GM12875 (cell line): Measurements from ENCODE around the gene AHNAK.

ENCODE experiments used
- H3K4me3 ChIP-seq: one replicate; pipeline ENCODE4 v1.5.1; 2011; ENCODE audit warnings: low read depth, low read length, control low read depth
- TF ChIP-seq, protein P1 (sequence below): IDR thresholded peaks from 2 replicates; pipeline ENCODE4 v1.5.1; 2011; ENCODE audit warnings: low read depth, mild to moderate bottlenecking, control low read depth, inconsistent platforms, low read length, moderate library complexity, borderline replicate concordance; ENCODE audit not compliant: insufficient read depth

AHNAK gene

DNA sequence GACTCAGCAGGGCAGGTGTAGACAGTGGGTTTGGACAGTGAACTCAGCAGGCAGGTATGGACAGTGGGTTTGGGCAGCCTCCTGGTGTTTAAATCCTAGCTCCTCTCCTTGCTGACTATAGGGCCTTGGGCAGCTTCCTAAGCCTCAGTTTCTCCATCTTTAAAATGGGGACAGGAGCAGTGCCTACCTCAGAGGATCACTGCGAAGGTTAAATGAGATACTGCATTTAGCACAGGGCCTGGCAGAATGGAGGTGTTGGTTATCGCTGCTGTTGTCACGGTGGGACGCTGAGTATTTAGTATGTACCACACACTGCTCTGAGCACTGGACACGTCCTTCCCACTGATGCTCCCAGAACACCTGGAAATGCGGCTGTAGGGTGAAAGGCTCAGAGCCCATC lies 142.2 kb downstream of the AHNAK start:
- no peak overlapping the region for H3K4me3 ChIP-seq
- TF ChIP-seq, protein P1, sequence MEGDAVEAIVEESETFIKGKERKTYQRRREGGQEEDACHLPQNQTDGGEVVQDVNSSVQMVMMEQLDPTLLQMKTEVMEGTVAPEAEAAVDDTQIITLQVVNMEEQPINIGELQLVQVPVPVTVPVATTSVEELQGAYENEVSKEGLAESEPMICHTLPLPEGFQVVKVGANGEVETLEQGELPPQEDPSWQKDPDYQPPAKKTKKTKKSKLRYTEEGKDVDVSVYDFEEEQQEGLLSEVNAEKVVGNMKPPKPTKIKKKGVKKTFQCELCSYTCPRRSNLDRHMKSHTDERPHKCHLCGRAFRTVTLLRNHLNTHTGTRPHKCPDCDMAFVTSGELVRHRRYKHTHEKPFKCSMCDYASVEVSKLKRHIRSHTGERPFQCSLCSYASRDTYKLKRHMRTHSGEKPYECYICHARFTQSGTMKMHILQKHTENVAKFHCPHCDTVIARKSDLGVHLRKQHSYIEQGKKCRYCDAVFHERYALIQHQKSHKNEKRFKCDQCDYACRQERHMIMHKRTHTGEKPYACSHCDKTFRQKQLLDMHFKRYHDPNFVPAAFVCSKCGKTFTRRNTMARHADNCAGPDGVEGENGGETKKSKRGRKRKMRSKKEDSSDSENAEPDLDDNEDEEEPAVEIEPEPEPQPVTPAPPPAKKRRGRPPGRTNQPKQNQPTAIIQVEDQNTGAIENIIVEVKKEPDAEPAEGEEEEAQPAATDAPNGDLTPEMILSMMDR = no peak

DNA sequence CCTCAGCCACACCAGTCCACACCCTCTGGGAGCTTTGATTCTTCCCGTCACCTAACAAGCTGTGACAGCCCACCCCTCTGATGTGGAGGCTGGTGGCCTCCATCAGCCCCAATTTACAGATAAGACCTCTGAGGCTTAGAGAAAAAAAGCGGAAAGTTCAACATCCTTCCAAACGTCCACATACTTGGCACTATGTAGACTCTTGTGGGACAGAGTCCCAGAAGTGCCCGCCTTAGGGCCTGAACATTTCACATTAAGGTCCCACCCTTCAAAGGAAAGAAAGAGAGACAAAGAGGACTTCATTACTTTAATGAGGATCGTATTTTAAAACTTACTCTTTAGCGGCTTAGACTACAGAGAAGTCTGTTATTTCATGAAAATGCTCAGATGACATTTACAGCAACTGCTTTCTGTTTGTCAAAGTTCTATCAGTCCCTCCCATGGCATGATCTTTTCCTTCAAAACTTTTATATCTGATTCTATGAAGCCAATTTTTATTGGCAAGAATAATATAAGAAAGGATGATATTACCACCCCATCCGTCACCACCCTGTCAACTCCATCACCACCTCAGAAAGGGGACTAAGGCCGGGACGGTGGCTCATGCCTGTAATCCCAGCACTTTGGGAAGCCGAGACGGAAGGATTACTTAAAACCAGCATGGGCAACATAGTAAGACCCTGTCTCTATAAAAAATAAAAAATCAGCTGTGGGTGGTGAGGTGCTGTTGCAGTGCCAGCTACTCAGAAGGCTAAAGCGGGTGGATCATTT lies 143.5 kb downstream of the AHNAK start:
- H3K4me3 ChIP-seq = no peak overlapping the region
- TF ChIP-seq, protein P1 = no peak

DNA sequence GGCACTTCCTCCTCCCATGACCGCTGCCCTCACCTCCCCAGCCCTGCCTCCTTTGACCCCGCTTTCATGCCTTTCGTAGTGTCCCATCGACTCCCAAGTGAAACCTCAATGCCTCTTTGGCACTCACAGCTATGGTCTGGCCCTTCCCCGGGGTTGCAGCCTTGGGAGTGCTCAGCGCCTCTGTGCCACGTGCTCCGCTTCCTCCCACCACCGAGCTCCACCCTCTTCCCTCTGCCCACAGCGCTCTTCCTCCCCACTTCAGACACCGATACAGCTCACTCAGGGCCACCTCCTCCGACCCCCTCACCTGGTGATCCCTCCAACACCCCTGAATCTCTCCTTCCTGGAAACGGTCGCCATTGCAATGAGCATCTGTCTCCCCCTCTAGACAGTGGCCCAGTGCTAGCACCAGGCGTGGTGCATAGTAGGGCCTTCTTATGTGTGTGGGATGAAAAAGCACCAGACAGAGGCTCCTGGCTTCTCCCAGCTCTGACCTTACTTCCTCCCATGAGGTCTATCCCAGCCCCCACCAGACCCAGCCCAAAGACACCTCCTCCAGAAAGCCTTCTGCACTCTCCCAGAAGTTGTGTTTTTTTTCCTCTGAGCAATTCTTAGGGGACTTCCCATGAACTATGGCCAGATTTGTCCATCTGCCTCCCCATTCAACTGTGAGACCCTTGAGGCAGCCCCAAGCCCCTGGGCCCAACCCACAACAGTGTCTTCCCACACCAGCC lies 144.2 kb downstream of the AHNAK start:
- H3K4me3 ChIP-seq = no peak overlapping the region
- TF ChIP-seq, protein P1 = no peak

DNA sequence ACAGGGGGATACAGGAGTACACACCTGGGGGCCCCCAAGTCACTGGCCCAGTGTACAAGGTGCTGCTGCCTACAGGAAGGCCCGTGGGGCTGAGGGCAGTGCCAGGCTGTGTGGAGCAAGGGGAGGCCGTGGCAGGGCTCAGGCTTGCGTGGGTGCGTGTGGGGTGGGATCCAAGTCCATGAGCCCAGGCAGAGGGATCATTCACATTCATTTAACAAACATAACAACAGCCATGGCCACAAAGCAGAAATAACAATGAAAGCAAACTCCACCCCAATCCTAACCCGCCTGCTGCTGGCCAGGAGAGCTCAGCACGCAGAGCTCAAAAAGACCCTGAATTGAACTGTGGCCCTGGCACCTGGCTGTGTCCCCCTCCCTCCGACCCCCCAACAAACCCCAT lies 144.8 kb downstream of the AHNAK start:
- H3K4me3 ChIP-seq = no peak overlapping the region
- TF ChIP-seq, protein P1 = no peak

DNA sequence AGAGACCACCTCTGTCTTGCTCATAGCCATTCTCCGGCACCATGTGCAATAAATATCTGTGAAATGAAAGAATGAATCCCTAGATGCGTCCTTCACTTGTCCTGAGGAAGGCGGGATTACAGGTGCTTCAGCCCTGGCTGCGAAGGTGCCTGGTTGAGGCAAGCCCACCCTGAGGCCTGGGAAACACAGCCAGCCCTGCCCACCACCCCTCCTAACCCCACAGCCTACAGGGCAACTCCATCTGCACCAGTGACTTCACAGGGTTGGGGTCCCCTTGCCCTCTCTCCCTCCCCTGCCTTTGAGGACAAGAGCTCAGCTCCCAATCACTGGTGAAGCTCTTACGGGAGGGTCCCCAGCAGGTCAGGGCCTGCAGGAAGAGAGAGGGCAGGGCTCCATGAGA lies 145.2 kb downstream of the AHNAK start:
- TF ChIP-seq, protein P1 = no peak
- no peak overlapping the region for H3K4me3 ChIP-seq

DNA sequence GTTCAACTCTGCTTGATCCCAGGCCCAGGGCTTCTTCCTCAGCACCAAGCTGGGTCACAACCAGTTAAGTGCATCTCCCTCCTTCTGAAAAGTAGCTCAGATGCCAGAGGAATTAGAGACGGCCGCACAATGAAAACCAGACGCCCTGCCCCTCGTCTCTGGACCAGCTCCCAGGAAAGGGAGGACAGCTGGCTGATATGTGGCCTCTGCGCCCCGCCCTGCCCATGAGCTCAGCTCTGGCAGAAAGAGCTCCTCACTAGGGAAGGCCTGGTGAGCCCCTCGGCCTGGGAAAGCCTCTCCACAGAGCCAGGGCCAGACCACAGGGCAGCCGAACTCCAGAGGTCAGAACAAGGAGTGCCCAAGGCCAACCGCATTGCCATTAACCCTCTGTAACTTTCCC lies 145.8 kb downstream of the AHNAK start:
- TF ChIP-seq, protein P1 = no peak
- H3K4me3 ChIP-seq = no peak overlapping the region

DNA sequence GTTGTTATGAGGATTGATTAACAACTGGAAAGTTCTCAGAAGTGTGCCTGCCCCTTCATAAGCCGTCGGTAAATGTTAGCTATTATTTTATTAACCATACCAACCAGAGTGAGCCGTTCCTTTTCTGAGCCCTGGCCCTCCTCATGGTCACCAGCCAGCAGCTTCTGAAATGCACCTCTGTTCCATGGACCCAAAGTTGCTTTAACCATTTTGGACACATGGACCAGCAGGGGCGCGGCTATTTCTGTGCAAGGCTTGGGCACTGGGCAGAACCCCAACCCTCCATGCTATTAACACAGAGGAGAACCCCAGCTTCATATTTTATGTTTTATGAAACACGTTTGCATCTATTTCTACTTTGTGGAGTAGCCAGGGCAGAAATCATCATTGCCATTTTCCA lies 146.3 kb downstream of the AHNAK start:
- no peak overlapping the region for H3K4me3 ChIP-seq
- TF ChIP-seq, protein P1 = no peak
